Ramos (cell line): Measurements from ENCODE around the gene DGKQ.
"Not testable (repeated sequence)": the region's sequence is repeated elsewhere in the genome, so short reads cannot be mapped to it uniquely, and the experiment has no call there.

ENCODE experiments used
- in situ Hi-C: fragments of 300-500 bp; cut with MboI; formaldehyde crosslinking; loops from one replicate; pipeline ENCODE4 v1.14.3; 2022; ENCODE audit warnings: low sequenced_read_pairs; ENCODE audit not compliant: unreplicated experiment

The DGKQ gene

DNA sequence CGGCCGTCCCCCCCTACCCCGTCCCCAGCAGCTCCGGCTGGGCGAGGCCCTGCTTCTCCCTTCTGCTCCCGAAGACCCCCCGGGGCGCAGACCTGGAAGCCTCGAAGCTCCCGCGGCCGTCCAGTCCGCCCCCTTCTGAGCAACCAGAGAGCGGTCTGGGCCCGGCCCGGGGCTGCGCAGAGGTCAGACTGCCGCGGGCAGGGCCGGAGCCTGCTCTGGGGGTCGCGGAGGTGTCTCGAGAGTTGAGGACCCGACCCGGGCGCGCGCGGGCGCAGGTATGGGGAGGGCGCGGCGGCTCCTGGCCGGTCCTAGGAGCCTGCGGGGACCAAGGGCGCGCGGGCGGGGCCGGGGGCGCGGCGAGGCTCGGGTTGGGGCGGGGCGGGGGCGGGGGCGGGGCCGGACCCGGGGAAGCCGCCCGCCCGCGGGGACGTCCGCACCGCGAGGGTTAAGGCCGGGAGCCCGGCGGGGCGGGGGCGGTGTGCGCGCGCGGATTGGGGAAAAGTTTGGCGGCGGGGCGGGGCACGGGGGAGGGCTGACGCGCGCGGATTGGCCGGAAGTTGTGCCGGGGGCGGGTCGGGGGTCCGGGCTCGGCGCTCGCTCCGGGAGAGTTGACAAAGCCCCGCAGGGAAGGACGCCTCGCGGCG lies 37.8 kb upstream of the DGKQ start, which contains the start of gene FGFRL1:
Gene FGFRL1, plus strand, starts transcription at position 605 of the 644 bp plus-strand sequence. CDS start 860 bp downstream, outside the sequence.
- in situ Hi-C loops: no loop called here

DNA sequence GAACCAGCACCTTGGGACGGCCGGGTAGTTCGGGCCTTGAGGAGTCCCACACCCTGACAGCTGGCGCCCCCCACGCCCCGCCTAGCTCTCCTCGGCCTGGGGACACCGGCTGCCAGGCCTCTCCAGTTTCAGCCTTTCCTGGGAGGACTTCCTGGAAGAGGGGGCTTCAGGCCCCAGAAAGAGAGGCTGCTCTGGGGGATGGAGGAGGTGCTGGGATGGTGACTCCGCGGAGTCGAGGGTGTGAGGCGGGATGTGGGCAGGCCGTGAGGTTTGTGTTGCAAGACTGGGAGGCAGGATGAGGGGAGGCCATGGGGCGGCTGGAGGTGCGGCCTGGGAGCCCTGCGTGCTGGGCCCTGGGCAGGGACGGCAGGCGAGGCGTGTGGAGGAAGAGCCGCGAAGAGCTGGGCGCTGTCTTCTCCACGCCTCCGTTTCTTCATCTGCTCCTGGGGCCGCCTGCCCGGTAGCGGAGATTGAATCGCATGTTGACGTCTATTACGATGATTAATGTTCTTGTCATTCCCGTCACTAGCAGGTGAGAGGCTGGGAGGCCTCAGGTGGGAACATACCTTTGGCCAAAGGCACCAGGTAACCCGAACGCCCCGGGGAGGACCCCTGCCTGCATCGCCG lies 37.1 kb upstream of the DGKQ start:
- in situ Hi-C loops: no loop called here

DNA sequence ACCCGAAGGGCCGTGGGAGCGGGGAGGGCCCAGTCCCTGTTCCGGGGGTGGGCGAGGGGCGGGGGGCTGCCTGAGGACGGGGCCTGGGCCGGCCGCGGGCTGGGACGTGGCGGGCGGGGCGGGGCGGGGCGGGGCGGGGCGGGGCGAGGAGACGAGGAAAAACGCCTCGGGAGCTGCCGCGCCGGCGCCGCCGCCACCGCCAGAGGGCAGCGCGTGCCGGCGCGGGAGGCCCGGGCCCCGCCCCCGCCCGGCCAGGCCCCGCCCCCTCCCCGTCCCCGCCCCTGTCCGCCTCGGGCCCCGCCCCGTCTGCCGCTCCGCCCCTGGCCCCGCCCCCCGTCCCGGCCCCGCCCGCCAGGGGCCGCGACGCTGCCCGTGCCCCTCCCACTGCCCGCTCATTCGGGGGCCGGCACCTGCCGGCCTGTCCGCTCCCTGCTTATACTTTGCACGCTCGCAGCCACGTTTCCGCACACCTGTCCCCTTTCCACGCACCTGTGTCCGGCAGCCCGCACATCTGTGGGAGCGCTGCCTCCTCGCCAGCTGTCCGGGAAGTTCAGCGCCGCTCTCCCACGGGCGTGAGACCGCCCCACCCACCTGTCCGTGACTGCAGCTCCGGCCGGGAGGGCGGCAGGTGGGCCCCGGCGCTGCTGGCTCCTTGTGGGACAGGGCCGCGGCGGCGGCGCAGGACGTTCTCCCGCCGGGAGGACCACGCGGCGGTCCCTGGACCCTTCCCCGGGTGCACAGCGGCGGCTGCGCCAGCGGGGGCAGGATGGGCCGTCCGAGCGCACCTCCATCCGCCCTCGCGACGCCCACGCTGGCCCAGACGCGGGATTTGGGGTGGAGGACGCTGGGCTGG lies 36.4 kb upstream of the DGKQ start:
- in situ Hi-C loops: no loop called here

DNA sequence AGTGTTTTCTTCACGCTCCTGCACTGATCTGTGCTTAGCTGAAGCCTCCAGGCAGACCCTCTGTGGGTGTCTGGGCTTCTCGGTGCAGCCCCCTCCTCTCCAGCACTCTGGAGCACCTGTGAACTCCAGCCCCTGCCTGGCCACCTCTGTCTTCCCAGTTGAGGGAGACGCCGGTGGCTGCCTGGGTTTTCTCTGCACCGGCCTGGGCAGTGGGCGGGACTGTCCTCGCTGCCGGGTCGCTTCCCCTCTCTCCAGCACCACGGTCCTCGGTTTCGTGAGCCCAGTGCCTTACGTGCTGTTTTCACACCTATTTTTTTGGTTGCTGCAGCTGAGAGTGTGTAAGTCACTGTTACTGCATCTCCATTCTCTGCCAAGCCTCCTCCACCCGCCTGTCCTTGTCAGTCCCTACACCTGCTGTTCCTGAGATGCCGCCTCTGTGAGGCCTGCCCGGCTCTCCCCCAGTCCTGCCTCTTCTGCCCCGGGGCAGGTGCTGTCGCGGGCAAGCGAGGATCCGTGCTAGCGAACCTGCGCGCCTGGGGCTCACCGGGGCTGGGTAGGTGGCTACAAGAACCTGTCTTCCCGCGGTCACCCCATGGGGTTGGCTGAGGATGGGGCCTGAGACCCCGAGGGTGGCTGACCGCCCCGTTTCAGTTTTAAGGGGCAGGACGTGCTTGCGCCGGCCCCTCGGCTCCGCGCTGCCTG lies 35.6 kb upstream of the DGKQ start:
- in situ Hi-C loops: no loop called here

DNA sequence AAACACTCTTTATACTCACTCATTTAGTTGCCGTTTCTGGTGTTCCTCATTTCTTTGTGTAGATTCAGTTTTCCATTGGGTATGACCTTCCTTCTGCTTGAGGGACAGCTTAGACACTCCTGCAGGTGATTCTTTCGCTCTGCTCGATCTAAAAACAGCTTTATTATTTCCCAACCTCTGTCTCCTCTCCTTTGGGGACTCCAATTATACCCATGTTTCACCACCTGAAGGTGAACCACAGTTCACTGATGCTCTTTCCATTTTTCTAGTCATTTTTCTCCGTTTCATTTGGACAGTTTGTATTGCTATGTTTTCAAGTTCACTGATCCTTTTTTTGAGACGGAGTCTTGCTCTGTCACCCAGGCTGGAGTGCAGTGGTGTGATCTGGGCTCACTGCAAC lies 33.5 kb upstream of the DGKQ start:
- in situ Hi-C loops: no loop called here

DNA sequence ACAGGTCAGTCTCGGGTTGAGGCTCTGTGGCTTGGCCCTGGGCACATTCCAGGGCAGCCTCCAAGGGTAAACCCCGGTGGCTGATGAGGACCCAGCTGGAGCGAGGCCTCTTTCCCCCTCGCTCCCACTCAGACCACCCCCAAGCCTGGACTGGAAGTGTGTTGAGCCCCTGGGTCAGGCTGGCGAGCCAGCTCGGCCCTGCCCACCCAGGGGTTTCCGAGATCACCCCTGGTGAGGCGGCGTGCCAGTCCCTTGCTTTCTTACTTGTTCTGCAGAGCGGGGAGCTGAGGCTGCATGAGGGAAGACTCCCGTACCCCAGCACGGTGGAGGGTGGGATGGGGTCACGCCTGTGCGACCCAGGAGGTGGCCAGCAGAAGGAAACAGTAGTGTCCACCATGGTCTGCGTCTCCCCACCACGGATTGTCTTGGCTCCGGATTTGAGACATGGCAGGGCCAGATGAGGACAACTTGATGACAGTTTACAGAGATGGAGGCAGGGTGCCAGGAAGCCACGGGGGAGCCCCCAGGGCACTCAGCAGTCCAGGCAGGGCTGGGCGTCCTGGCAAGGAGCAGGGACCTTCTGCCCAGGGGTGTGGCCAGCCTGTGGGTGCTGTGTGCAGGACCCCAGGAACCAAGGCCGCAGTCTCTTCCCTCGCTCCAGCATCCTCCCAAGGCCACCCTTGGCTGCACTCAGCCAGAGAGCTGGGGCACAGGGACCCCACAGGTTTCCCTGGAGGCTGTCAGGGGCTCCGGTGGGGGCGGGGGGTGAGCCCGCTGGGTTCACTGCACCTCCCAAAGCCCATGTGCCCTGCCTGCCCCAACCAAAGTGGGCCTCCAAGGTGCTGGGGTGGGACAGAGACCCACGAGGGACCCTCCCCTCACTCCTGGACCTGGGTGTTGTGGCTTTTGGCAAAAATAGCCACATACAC lies 31.5 kb upstream of the DGKQ start:
- in situ Hi-C loops: no loop called here

DNA sequence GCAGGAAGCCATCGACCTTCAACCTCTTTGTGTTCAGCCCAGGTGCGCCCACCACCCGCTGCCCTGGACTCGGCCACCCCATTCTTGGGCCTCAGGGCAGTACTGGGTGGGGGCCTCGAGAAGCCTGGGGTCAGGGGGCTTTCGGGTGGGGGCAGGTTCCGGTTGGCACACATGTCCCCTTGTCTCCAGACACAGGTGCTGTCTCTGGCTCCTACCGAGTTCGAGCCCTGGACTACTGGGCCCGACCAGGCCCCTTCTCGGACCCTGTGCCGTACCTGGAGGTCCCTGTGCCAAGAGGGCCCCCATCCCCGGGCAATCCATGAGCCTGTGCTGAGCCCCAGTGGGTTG lies 30.7 kb upstream of the DGKQ start:
- in situ Hi-C loops: no loop called here

DNA sequence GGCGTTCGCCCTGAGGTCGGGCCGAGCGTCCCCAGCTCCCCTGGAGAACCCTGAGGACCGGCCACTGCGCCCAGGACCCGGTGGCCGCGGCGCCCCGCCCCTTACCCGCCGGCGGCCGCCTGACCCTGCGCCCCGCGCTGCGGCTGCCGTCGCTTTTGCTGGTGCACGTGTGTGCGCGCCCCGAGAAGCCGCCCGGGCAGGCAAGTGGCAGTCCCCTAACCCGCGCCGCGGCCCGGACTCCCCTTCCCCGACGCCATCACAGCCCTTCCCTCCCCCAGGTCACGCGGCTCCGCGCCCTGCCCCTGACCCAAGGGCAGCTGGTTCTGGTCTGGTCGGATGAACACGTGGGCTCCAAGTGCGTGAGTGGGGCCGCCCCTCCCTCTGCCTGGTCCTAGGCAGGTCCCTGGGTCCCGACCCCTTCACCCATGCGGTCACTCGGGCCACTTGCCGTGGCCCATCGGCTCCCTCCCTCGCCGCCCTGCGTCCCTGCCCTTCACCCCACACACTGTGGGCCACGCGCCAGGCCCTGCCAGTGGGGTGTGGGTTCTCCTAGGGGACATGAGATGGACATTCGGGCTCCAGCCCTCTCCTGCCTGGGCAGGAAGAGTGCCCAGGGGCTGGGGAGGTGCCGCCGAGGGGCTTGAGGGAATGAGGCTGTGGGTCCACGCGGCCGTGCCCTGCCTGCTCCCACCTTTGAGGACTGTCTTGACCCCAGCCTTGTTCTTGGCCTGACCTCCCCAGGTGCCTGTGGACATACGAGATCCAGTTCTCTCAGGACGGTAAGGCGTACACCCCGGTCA lies 30.1 kb upstream of the DGKQ start:
- in situ Hi-C loops: no loop called here

DNA sequence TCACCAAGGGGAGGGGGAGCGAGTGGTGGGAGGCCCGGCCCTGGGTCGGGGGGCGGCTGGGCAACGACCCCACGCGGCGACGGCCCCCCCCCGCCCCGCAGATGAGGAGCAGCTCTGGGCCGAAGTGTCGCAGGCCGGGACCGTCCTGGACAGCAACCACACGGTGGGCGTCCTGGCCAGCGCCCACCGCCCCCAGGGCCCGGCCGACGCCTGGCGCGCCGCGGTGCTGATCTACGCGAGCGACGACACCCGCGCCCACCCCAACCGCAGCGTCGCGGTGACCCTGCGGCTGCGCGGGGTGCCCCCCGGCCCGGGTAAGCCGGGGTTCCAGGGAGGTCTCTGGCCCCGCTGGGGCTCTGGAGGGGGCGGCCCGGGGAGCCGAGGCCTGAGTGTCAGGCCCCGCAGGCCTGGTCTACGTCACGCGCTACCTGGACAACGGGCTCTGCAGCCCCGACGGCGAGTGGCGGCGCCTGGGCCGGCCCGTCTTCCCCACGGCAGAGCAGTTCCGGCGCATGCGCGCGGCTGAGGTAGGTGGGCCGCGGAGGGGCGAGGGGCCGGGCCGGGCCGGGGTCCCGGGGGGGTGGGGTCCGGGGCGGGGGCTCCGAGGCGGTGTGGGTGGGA lies 29.4 kb upstream of the DGKQ start:
- in situ Hi-C loops: no loop called here

DNA sequence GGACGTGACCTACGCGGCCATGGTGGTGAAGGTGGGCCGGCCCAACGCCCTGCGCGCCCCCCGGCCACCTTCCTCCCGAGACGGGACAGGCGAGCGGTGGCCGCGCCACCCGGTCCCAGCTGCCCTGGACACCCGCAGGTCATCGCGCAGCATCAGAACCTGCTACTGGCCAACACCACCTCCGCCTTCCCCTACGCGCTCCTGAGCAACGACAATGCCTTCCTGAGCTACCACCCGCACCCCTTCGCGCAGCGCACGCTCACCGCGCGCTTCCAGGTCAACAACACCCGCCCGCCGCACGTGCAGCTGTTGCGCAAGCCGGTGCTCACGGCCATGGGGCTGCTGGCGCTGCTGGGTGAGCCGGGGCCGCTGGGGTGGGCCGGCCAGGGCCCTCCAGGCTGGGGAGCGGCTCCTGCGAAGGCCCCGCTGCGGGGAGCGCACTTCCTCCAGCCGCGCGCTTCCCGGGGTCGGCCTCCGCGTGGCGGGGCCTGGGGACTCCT lies 28.8 kb upstream of the DGKQ start:
- in situ Hi-C loops: no loop called here

DNA sequence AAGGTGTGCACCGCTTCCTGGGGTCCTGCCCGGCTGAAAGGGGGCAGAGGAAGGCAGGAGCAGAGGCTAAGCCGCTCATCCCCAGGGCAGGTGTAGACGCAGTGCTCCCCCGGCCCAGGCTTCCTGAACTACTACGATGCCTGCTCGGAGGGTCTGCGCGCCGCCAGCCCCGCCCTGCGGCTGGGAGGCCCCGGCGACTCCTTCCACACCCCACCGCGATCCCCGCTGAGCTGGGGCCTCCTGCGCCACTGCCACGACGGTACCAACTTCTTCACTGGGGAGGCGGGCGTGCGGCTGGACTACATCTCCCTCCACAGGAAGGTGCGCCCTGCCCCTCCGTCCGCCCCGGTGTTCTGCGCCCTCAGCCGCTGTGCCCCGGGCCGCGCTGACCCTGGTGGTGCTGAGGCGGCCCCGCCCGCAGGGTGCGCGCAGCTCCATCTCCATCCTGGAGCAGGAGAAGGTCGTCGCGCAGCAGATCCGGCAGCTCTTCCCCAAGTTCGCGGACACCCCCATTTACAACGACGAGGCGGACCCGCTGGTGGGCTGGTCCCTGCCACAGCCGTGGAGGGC lies 28.3 kb upstream of the DGKQ start:
- in situ Hi-C loops: no loop called here

DNA sequence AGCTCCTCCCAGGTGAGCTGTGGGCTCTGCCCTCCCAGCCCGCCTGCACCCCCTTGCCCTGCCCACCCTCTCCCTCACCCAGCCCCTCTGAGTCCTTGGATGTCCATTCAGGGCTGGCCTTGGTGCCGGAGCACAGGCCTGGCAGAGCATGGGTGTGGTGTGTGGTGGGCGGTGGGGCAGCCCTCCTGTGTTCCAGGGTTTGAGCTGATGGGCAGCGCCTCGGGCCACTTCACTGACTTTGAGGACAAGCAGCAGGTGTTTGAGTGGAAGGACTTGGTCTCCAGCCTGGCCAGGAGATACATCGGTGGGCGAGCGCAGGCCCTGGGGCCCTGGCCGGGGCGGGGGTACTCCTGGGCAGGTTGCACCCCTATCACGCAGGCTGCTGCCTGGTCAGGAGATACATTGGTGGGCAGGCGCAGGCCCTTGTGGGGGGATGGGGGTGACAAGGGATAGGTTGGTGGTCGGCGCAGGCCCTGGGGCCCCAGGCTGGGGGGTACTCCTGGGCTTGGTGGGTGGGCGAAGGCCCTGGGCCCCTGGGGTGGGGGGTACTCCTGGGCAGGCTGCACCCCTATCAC lies 27.4 kb upstream of the DGKQ start:
- in situ Hi-C loops: no loop called here

DNA sequence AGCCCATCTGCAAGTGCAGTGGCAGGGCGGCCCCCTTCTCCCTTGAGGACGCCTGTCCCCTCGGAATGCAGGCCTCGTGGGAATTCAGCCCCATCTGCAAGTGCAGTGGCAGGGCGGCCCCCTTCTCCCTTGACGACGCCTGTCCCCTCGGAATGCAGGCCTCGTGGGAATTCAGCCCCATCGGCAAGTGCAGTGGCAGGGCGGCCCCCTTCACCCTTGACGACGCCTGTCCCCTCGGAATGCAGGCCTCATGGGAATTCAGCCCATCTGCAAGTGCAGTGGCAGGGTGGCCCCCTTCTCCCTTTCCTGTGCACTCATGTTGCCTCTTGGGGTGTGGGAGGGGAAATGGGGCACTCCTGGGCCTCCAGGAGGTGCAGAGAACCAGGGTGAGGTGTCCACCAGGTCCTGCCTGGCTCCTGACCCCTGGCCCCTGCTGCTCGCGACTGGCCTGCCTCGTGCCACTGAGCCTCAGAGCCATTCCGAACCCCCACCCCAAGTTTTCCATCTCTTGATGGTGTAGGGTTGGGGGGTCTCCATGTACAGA lies 26.6 kb upstream of the DGKQ start:
- in situ Hi-C loops: no loop called here

DNA sequence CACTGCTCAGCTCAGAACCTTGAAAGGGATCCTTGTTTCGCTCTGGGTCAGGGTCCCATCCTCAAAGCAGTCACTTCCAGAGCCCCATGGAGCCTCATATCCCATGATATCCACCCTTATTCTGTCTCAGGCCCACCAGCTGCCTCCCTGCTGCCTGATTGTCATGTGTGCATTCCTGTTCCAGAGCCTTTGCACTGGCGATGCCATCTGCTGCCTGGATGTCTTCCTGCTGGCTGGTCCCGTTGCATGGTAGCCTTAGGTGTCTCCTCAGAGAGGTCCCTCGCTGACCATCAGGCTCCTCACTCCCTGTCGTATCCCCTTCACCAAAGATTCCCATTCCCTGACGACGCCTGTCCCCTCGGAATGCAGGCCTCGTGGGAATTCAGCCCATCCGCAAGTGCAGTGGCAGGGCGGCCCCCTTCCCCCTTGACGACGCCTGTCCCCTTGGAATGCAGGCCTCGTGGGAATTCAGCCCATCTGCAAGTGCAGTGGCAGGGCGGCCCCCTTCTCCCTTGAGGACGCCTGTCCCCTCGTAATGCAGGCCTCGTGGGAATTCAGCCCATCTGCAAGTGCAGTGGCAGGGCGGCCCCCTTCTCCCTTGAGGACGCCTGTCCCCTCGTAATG lies 26.0 kb upstream of the DGKQ start:
- in situ Hi-C loops: not testable (repeated sequence)

DNA sequence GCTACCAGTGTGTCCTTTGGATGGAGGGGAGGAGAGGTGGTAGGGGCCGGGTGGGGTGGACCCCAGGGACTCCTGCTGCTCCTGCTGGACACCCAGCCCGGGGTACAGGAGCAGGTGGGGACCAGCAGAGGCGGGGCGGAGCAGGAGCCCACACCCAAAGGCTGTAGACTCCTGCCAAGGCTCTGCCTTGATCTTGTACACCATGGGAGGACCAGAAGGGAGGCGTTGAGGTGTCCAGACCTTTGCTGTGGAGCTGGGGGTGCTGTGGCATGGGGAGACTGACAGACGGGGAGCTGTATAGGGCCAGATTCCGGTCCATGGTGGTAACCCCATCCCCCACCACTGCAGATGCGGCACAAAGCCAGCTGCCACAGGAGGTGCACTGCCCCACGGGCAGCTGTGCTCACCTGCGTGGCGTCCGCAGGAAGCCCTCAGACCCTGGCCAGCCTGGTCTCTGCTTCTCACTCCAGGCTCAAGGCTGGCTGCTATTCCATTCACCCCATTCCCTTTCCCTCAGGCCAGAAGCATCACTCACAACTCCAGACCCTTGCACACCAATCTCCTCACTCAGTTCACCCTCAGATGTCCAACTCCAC lies 24.8 kb upstream of the DGKQ start:
- in situ Hi-C loops: no loop called here

DNA sequence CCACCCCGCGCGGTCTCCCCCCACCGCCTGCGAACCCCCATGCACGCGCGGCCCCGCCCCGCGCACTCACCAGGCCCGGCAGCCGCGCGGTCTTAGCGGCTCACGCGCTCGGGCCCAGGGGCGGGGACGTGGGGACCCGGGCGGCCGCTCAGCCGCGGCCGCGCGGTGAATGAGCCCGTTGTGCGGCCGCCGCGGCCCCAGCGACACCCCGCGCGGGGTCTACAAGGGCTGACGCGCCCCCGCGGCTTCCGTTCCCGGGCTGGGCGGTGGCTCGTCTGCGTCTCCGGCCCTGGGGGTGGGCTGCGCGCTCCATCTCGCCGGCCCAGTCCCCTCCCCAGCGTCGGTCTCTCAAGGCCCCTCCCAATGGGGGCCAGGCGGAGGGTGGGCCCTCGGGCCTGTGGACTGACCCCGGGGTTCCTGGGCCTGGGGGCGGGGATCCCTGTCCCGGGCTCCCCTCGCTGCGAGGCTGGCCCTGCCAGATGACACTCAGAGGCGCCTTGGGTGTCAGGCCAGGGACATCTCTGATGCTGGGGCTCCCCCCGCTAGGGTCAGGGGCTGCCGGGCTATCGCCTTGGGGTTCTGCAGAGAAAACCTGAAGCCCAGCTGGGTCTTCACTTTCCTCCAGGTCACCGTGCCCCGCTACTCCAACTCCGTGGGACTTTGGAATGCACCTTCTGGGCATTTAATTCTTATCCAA lies 24.2 kb upstream of the DGKQ start:
- in situ Hi-C loops: no loop called here
